K562 (cell line): ENCODE results near the gene DPY30. TPM values are rescaled to one million over a fixed set of nuclear protein-coding genes. Genes with fewer than 3 reads are reported as not detected.

Source experiments
- ATAC-seq: fragments of 200-7000 bp; cut with Tn5 transposase; 3 replicates; pipeline ENCODE4 v1.9.1; 2020; ENCODE audit warnings: moderate library complexity
- BruUV-seq: library from RNA; stranded (reverse); fragments of 400-500 nt; replicated peaks from 2 replicates; lab custom pipeline; 2021; lab: Mats Ljungman, UMichigan
- CTCF ChIA-PET: fragments of 300-600 bp; formaldehyde crosslinking; extraction: SDS; loops from one replicate; lab custom pipeline; 2021; ENCODE audit warnings: low intra/inter-chr PET ratio; lab: Yijun Ruan, JAX
- POLR2A ChIA-PET: fragments of 300-600, 350-650 bp; sonication (Branson Sonifier 250); formaldehyde crosslinking; extraction: SDS; loops from one replicate; lab custom pipeline; 2021; ENCODE audit warnings: antibody characterized with exemption, inconsistent platforms; lab: Yijun Ruan, JAX
- DNase-seq, 4 experiments: peaks; one replicate each; pipeline versions ENCODE4 v3.0.0 to v3.0.0-alpha.2; 2011 to 2018; ENCODE audit warnings: low spot score in 3 of 4, mixed read lengths in 3 of 4; ENCODE audit errors: extremely low read depth in 1 of 4
- FAIRE-seq: peaks from 2 replicates; lab custom pipeline; 2011; peaks lifted over from hg19 to GRCh38; lab: Jason Lieb, UNC
- H2AFZ ChIP-seq: 2 replicates; pipeline ENCODE4 v1.6.0; 2011; ENCODE audit warnings: low read depth, low read length, control low read depth, inconsistent platforms
- H3K27ac ChIP-seq: fragments of 200-600 bp; 3 replicates; pipeline ENCODE4 v1.8.0; 2011; ENCODE audit warnings: low read depth, mild to moderate bottlenecking, control low read depth, inconsistent platforms, low read length, moderate library complexity, mixed read lengths; ENCODE audit errors: extremely low read depth
- H3K27me3 ChIP-seq, 2 experiments: fragments of 300-600 bp in 1 of 2; 2 replicates in 1 of 2; 3 replicates in 1 of 2; pipeline versions ENCODE4 v1.6.0 to v1.8.0; 2011; ENCODE audit warnings: inconsistent platforms in 2 of 2, low read length in 2 of 2, mild to moderate bottlenecking in 1 of 2, mixed read lengths in 1 of 2, moderate library complexity in 1 of 2; ENCODE audit not compliant: control insufficient read depth in 2 of 2, insufficient read depth in 2 of 2
- H3K36me3 ChIP-seq: fragments of 300-600 bp; 3 replicates; pipeline ENCODE4 v1.8.0; 2011; ENCODE audit warnings: mild to moderate bottlenecking, low read length, inconsistent platforms; ENCODE audit not compliant: control insufficient read depth, insufficient read depth
- H3K4me1 ChIP-seq, 2 experiments: fragments of 200-600 bp in 1 of 2; replicated peaks in 1 of 2; 2 replicates in 1 of 2; 3 replicates in 1 of 2; pipeline versions ENCODE4 v1.5.1 to v1.8.0; 2011; ENCODE audit warnings: inconsistent platforms in 2 of 2, low read length in 2 of 2, mild to moderate bottlenecking in 1 of 2, mixed read lengths in 1 of 2, moderate library complexity in 1 of 2; ENCODE audit not compliant: control insufficient read depth in 2 of 2, insufficient read depth in 2 of 2
- H3K4me2 ChIP-seq: 2 replicates; pipeline ENCODE4 v1.6.1; 2011; ENCODE audit warnings: low read length, control low read depth, inconsistent platforms, mixed read lengths; ENCODE audit not compliant: insufficient read depth
- H3K4me3 ChIP-seq: fragments of 200-600 bp; sonication (generic), shearing (Covaris generic); 2 replicates; pipeline ENCODE4 v1.5.1; 2016; ENCODE audit warnings: control low read depth, inconsistent platforms
- H3K79me2 ChIP-seq: fragments of 200-600 bp; 3 replicates; pipeline ENCODE4 v1.8.0; 2011; ENCODE audit warnings: low read length, inconsistent platforms; ENCODE audit not compliant: control insufficient read depth, insufficient read depth
- H3K9ac ChIP-seq, 2 experiments: 2 replicates each; pipeline versions ENCODE4 v1.6.0 to v1.6.1; 2011; ENCODE audit warnings: low read depth in 2 of 2, low read length in 2 of 2, control low read depth in 1 of 2, inconsistent platforms in 1 of 2, mild to moderate bottlenecking in 1 of 2, mixed read lengths in 1 of 2; ENCODE audit not compliant: insufficient read depth in 1 of 2
- H3K9me1 ChIP-seq: one replicate; pipeline ENCODE4 v1.6.0; 2011; ENCODE audit warnings: inconsistent platforms, mild to moderate bottlenecking, low read length, moderate library complexity; ENCODE audit not compliant: control insufficient read depth, insufficient read depth
- H3K9me3 ChIP-seq: replicated peaks from 2 replicates; pipeline ENCODE4 v1.5.1; 2011; ENCODE audit warnings: low read depth, low read length, inconsistent platforms; ENCODE audit not compliant: control insufficient read depth, insufficient read depth
- H4K20me1 ChIP-seq: replicated peaks from 2 replicates; pipeline ENCODE4 v1.6.1; 2011; ENCODE audit warnings: low read length, inconsistent platforms, mixed read lengths; ENCODE audit not compliant: control insufficient read depth, insufficient read depth
- C11orf30 ChIP-seq: fragments of 450-650 bp; IDR thresholded peaks from 2 replicates; pipeline ENCODE4 v1.6.1; 2016; ENCODE audit warnings: low read depth, mild to moderate bottlenecking
- CXXC5 ChIP-seq: fragments of 250-450 bp; sonication (Bioruptor Pico); IDR thresholded peaks from 2 replicates; pipeline ENCODE4 v1.8.0; 2022; ENCODE audit warnings: inconsistent platforms, mild to moderate bottlenecking, moderate library complexity
- FOSL1 ChIP-seq: fragments of 200-800 bp; sonication (Bioruptor generic); conservative IDR thresholded peaks from 2 replicates; pipeline ENCODE4 v1.6.1; 2016; ENCODE audit warnings: missing genetic modification characterization, missing compliant biosample characterization
- HIVEP1 ChIP-seq: fragments of 250-450 bp; sonication (Bioruptor Pico); IDR thresholded peaks from 2 replicates; pipeline ENCODE4 v1.4.0; 2020; ENCODE audit warnings: mild to moderate bottlenecking
- NKRF ChIP-seq: fragments of 450-650 bp; IDR thresholded peaks from 2 replicates; pipeline ENCODE4 v1.6.1; 2016; ENCODE audit warnings: borderline replicate concordance
- POU5F1 ChIP-seq: fragments of 150-350 bp; IDR thresholded peaks from 2 replicates; pipeline ENCODE4 v1.6.1; 2014; ENCODE audit warnings: borderline replicate concordance, low read length, low read depth, mild to moderate bottlenecking; ENCODE audit not compliant: partially characterized antibody
- RB1 ChIP-seq: fragments of 450-650 bp; IDR thresholded peaks from 2 replicates; pipeline ENCODE4 v1.6.1; 2017; ENCODE audit warnings: low read depth, mild to moderate bottlenecking
- ZKSCAN1 ChIP-seq: fragments of 150-350 bp; IDR thresholded peaks from 2 replicates; pipeline ENCODE4 v1.6.1; 2016; ENCODE audit warnings: low read depth, low read length
- ZNF133 ChIP-seq: fragments of 250-450 bp; sonication (Bioruptor Pico); IDR thresholded peaks from 2 replicates; pipeline ENCODE4 v1.4.0; 2020; ENCODE audit warnings: mild to moderate bottlenecking
- WGBS: fragments of 100-300 bp; shearing (Covaris generic); methylation state at CpG from one replicate; pipeline ENCODE4 v1.1.6; 2016; ENCODE audit warnings: low coverage, mixed read lengths; ENCODE audit not compliant: insufficient coverage; ENCODE audit errors: missing lambda C conversion rate; 5-methylcytosine and 5-hydroxymethylcytosine counted together
- in situ Hi-C: fragments of 300-500 bp; cut with MboI; formaldehyde crosslinking; loops from 4 replicates; pipeline ENCODE4 v1.15.0; 2018; ENCODE audit warnings: inconsistent platforms, mixed read lengths
- intact Hi-C: fragments of 100-400 bp; cut with micrococcal nuclease; formaldehyde crosslinking; loops from 2 replicates; pipeline ENCODE4 v1.14.2; 2022
- polyA plus RNA-seq, 8 experiments: library from polyadenylated mRNA; depleted of rRNA in 4 of 8; stranded (reverse) in 5 of 8; unstranded in 3 of 8; fragments of >200 nt; fragmentation: Nextera tagmentation in 2 of 8; fragmentation: Illumina TruSeq in 1 of 8; extraction: Ambion mirVana in 2 of 8; extraction: Trizol in 1 of 8; gene quantifications; 2 replicates each; pipeline versions ENCODE4 v1.2.1 to v1.2.3, GENCODE V29; 2011 to 2014; ENCODE audit warnings: inconsistent platforms in 1 of 8, missing spikeins in 1 of 8
- total RNA-seq, 7 experiments: library from RNA; depleted of rRNA in 6 of 7; stranded (reverse); fragments of >200 nt in 6 of 7; fragmentation: Illumina TruSeq in 2 of 7; extraction: Trizol in 2 of 7; gene quantifications; 2 replicates each; pipeline versions ENCODE4 v1.2.1 to v1.2.3, GENCODE V29; 2011 to 2021; ENCODE audit warnings: low replicate concordance in 1 of 7
- TF ChIP-seq, protein P1 (sequence below), 2 experiments: fragments of 450-650 bp in 1 of 2; sonication (generic) in 1 of 2; formaldehyde crosslinking; conservative IDR thresholded peaks; 2 replicates each; pipeline versions ENCODE4 v1.4.0 to v1.8.1; 2020 to 2022; ENCODE audit warnings: mild to moderate bottlenecking in 1 of 2, missing genetic modification reagents in 1 of 2
- TF ChIP-seq, protein P2 (sequence below): fragments of 250-450 bp; sonication (Bioruptor Pico); IDR thresholded peaks from 2 replicates; pipeline ENCODE4 v1.4.0; 2020
- TF ChIP-seq, protein P3 (sequence below): fragments of 450-650 bp; IDR thresholded peaks from 2 replicates; pipeline ENCODE4 v1.6.1; 2018; ENCODE audit not compliant: partially characterized antibody

DPY30 gene
- total and polyA plus RNA-seq, 9 of the 15 experiments (the other 6 are each of a cell fraction or from before 2014, with no cell fraction given) = 64.6 to 402 (median 116) TPM

- intact Hi-C loops (loop anchor here (1.0 to 2.0 kb wide), 2 partner anchors 53 to 102 kb away; partner anchors contain the start of genes MEMO1 and SLC30A6), in situ Hi-C loops (no loop called here)
- Histone ChIP-seq H3K36me3 (peaks cover 3% of the 10 kb centered on the region; the same call in 2 of the 3 replicates), H4K20me1 (no peaks in the 10 kb centered on the region), H3K27me3 (no peaks in the 10 kb centered on the region), H3K9me1 (no peaks in the 10 kb centered on the region), H3K79me2 (peaks cover 21% of the 10 kb centered on the region), H3K4me3 (peak within 1 kb of the TSS; percentile 96), H3K4me2 (peak within 1 kb of the TSS; percentile 94), H2AFZ (peak within 1 kb of the TSS; percentile 94), H3K9me3 (no peaks in the 10 kb centered on the region), H3K27ac (peak within 1 kb of the TSS; percentile 89), H3K4me1 (peaks cover 4 to 38% of the 10 kb centered on the region in 2 experiments; a peak in 4 of 5 replicates), H3K9ac (peak within 1 kb of the TSS; percentile 81 to 98)
- ChIA-PET CTCF (no interaction called here), POLR2A (interaction anchor here (0.6 to 3.2 kb wide), 13 partner anchors 8 to 1833 kb away, joined by 3 to 30 read pairs (median 4); partner anchors contain the start of genes DPY30 and SLC30A6)
- ATAC-seq (peak; percentile 94), DNase-seq (peak; percentile 96 to 98 (median 96)), FAIRE-seq (peak; percentile 86)
- BruUV-seq = no TSS peak
- under 1% methylated on average over 57 of the region's 79 CpGs for WGBS
- TF ChIP-seq CXXC5 (CRISPR knock-in tag) (peak; percentile 95), POU5F1 (peak; percentile 45), FOSL1 (tag) (peak; percentile 45; the same call in 1 of the 2 replicates), C11orf30 (peak; percentile 8; the same call in 1 of the 2 replicates), RB1 (peak; percentile 63; the same call in 1 of the 2 replicates), HIVEP1 (CRISPR knock-in tag) (no peak), ZKSCAN1 (peak; percentile 24; the same call in 1 of the 2 replicates), ZNF133 (CRISPR knock-in tag) (no peak), NKRF (peak; percentile 75; the same call in 1 of the 2 replicates)
- TF ChIP-seq, protein P1, sequence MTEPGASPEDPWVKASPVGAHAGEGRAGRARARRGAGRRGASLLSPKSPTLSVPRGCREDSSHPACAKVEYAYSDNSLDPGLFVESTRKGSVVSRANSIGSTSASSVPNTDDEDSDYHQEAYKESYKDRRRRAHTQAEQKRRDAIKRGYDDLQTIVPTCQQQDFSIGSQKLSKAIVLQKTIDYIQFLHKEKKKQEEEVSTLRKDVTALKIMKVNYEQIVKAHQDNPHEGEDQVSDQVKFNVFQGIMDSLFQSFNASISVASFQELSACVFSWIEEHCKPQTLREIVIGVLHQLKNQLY (CRISPR knock-in tag; conservative IDR thresholded peaks at IDR 0.05) = no peak
- TF ChIP-seq, protein P2, sequence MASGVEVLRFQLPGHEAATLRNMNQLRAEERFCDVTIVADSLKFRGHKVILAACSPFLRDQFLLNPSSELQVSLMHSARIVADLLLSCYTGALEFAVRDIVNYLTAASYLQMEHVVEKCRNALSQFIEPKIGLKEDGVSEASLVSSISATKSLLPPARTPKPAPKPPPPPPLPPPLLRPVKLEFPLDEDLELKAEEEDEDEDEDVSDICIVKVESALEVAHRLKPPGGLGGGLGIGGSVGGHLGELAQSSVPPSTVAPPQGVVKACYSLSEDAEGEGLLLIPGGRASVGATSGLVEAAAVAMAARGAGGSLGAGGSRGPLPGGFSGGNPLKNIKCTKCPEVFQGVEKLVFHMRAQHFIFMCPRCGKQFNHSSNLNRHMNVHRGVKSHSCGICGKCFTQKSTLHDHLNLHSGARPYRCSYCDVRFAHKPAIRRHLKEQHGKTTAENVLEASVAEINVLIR (CRISPR knock-in tag) = peak; percentile 64; the same call in 1 of the 2 replicates
- TF ChIP-seq, protein P3, sequence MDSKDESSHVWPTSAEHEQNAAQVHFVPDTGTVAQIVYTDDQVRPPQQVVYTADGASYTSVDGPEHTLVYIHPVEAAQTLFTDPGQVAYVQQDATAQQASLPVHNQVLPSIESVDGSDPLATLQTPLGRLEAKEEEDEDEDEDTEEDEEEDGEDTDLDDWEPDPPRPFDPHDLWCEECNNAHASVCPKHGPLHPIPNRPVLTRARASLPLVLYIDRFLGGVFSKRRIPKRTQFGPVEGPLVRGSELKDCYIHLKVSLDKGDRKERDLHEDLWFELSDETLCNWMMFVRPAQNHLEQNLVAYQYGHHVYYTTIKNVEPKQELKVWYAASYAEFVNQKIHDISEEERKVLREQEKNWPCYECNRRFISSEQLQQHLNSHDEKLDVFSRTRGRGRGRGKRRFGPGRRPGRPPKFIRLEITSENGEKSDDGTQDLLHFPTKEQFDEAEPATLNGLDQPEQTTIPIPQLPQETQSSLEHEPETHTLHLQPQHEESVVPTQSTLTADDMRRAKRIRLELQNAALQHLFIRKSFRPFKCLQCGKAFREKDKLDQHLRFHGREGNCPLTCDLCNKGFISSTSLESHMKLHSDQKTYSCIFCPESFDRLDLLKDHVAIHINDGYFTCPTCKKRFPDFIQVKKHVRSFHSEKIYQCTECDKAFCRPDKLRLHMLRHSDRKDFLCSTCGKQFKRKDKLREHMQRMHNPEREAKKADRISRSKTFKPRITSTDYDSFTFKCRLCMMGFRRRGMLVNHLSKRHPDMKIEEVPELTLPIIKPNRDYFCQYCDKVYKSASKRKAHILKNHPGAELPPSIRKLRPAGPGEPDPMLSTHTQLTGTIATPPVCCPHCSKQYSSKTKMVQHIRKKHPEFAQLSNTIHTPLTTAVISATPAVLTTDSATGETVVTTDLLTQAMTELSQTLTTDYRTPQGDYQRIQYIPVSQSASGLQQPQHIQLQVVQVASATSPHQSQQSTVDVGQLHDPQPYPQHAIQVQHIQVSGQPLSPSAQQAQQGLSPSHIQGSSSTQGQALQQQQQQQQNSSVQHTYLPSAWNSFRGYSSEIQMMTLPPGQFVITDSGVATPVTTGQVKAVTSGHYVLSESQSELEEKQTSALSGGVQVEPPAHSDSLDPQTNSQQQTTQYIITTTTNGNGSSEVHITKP = peak; percentile 38
These were observed 23.9 kb upstream of the DPY30 start, which contains the start of gene SPAST for GRCh38 chr2:32063310-32064020. SPAST (plus strand) TSS chr2:32063556; CDS start chr2:32063832, 276 bp downstream.
